HEK293 (cell line): ENCODE measurements around the gene SLC38A9.

Experiments used
- MEIS1 ChIP-seq: sonication (generic); formaldehyde crosslinking; IDR thresholded peaks from 2 replicates; pipeline ENCODE4 v1.8.1; 2022; ENCODE audit warnings: missing genetic modification reagents, mild to moderate bottlenecking, borderline replicate concordance
- ZNF707 ChIP-seq: fragments of 450-650 bp; formaldehyde crosslinking; IDR thresholded peaks from 2 replicates; pipeline ENCODE4 v1.5.1; 2016; ENCODE audit warnings: missing biosample characterization, missing genetic modification characterization

DNA sequence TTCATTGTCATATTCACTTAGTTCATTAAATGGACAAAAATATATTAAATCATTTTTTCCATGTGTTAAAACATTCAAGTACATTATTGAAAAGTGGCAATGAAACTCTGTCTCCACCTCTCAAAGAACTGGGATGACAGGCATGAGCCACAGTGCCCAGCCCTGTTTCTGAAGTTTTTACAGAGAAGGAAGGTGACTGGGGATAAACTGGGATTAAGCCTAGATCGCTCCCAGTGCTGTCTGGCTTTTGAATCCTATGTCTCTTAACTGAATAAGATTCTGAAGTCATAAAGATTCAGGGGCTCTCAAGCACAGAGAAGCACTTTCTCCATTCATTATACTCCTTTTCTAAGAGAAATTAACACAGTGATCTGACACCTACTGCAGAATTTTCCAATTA, 88.3 kb downstream of the SLC38A9 start:
- TF ChIP-seq MEIS1 (no peak), ZNF707 (tag by site-specific recombination) (no peak)
